WTC11 (cell line): ENCODE measurements around the gene SPNS1. TPM values are rescaled to one million over a fixed set of nuclear protein-coding genes. Genes with fewer than 3 reads are reported as not detected.

Experiments used
- ATAC-seq: fragments of 200-7000 bp; cut with Tn5 transposase; 2 replicates; pipeline ENCODE4 v1.10.0; 2021; ENCODE audit warnings: mild to moderate bottlenecking, moderate library complexity
- CTCF ChIA-PET: fragments of 300-600 bp; sonication (Branson Sonifier 250); formaldehyde crosslinking; loops from one replicate; lab custom pipeline; 2021; ENCODE audit warnings: antibody characterized with exemption; lab: Charles Lee
- POLR2A ChIA-PET: fragments of 350-600 bp; sonication (Branson Sonifier 250); formaldehyde crosslinking; loops from one replicate; lab custom pipeline; 2021; ENCODE audit warnings: antibody characterized with exemption; lab: Charles Lee
- DNase-seq: peaks from one replicate; pipeline ENCODE4 v3.0.0; 2021; ENCODE audit warnings: low spot score
- H3K27ac Mint-ChIP-seq: 2 replicates; pipeline ENCODE4 v1.8.0; 2021; ENCODE audit warnings: mixed read lengths
- H3K27me3 Mint-ChIP-seq: 2 replicates; pipeline ENCODE4 v1.8.0; 2021; ENCODE audit warnings: low read depth, mild to moderate bottlenecking, moderate library complexity, mixed read lengths
- H3K36me3 Mint-ChIP-seq: 2 replicates; pipeline ENCODE4 v1.8.0; 2021; ENCODE audit warnings: mixed read lengths
- H3K4me1 Mint-ChIP-seq: 2 replicates; pipeline ENCODE4 v1.8.0; 2022; ENCODE audit warnings: mixed read lengths
- H3K4me3 Mint-ChIP-seq: 2 replicates; pipeline ENCODE4 v1.8.0; 2021; ENCODE audit warnings: mild to moderate bottlenecking, moderate library complexity, mixed read lengths
- H3K9me3 Mint-ChIP-seq: 2 replicates; pipeline ENCODE4 v1.8.0; 2021; ENCODE audit warnings: mixed read lengths
- ATF1 ChIP-seq: sonication (generic); formaldehyde crosslinking; IDR thresholded peaks from 2 replicates; pipeline ENCODE4 v1.8.1; 2023; ENCODE audit warnings: mild to moderate bottlenecking, moderate library complexity, missing genetic modification reagents
- ATF2 ChIP-seq: sonication (generic); formaldehyde crosslinking; IDR thresholded peaks from 2 replicates; pipeline ENCODE4 v1.8.1; 2022; ENCODE audit warnings: low read depth, missing genetic modification reagents, borderline replicate concordance
- ATF6 ChIP-seq: sonication (generic); formaldehyde crosslinking; IDR thresholded peaks from 2 replicates; pipeline ENCODE4 v1.8.1; 2023; ENCODE audit warnings: mild to moderate bottlenecking, missing genetic modification reagents
- CBFB ChIP-seq: sonication (generic); formaldehyde crosslinking; IDR thresholded peaks from 2 replicates; pipeline ENCODE4 v1.8.1; 2022; ENCODE audit warnings: mild to moderate bottlenecking, low read depth, missing genetic modification reagents
- CREB1 ChIP-seq: sonication (generic); formaldehyde crosslinking; IDR thresholded peaks from 2 replicates; pipeline ENCODE4 v1.8.0; 2023; ENCODE audit warnings: mild to moderate bottlenecking, missing genetic modification reagents
- ESRRA ChIP-seq: sonication (generic); formaldehyde crosslinking; IDR thresholded peaks from 2 replicates; pipeline ENCODE4 v1.8.1; 2022; ENCODE audit warnings: mild to moderate bottlenecking, missing genetic modification reagents, borderline replicate concordance
- FOXJ3 ChIP-seq: sonication (generic); formaldehyde crosslinking; IDR thresholded peaks from 2 replicates; pipeline ENCODE4 v1.9.0; 2021; ENCODE audit warnings: missing genetic modification reagents, mild to moderate bottlenecking, borderline replicate concordance
- IRF2 ChIP-seq: sonication (generic); formaldehyde crosslinking; IDR thresholded peaks from 2 replicates; pipeline ENCODE4 v1.8.0; 2022; ENCODE audit warnings: low read depth, missing genetic modification reagents, borderline replicate concordance
- NFYB ChIP-seq: sonication (generic); formaldehyde crosslinking; conservative IDR thresholded peaks from 2 replicates; pipeline ENCODE4 v1.8.0; 2022; ENCODE audit warnings: low read depth, missing genetic modification reagents
- OVOL2 ChIP-seq: fragments of 250-450 bp; sonication (Bioruptor Pico); IDR thresholded peaks from 2 replicates; pipeline ENCODE4 v1.9.0; 2021; ENCODE audit warnings: mild to moderate bottlenecking, borderline replicate concordance
- PRRX2 ChIP-seq: fragments of 250-450 bp; sonication (Bioruptor Pico); IDR thresholded peaks from 2 replicates; pipeline ENCODE4 v1.8.0; 2021; ENCODE audit warnings: mild to moderate bottlenecking
- RORB ChIP-seq: fragments of 250-450 bp; sonication (Bioruptor Pico); IDR thresholded peaks from 2 replicates; pipeline ENCODE4 v1.9.0; 2021; ENCODE audit warnings: mild to moderate bottlenecking
- SMAD3 ChIP-seq: sonication (generic); formaldehyde crosslinking; IDR thresholded peaks from 2 replicates; pipeline ENCODE4 v1.8.0; 2022; ENCODE audit warnings: missing genetic modification reagents, mild to moderate bottlenecking, borderline replicate concordance
- SMAD4 ChIP-seq: sonication (generic); formaldehyde crosslinking; IDR thresholded peaks from 2 replicates; pipeline ENCODE4 v1.8.0; 2022; ENCODE audit warnings: mild to moderate bottlenecking, missing genetic modification reagents
- TCF7 ChIP-seq: sonication (generic); formaldehyde crosslinking; IDR thresholded peaks from 2 replicates; pipeline ENCODE4 v1.8.0; 2022; ENCODE audit warnings: mild to moderate bottlenecking, low read depth, missing genetic modification reagents, moderate library complexity
- TEAD4 ChIP-seq: sonication (generic); formaldehyde crosslinking; IDR thresholded peaks from 2 replicates; pipeline ENCODE4 v1.8.0; 2022; ENCODE audit warnings: mild to moderate bottlenecking, missing genetic modification reagents
- USF1 ChIP-seq: sonication (generic); formaldehyde crosslinking; IDR thresholded peaks from 2 replicates; pipeline ENCODE4 v1.8.0; 2022; ENCODE audit warnings: mild to moderate bottlenecking, missing genetic modification reagents
- ZNF232 ChIP-seq: sonication (generic); formaldehyde crosslinking; IDR thresholded peaks from 2 replicates; pipeline ENCODE4 v1.8.0; 2022; ENCODE audit warnings: mild to moderate bottlenecking, missing genetic modification reagents
- ZNF423 ChIP-seq: fragments of 250-450 bp; sonication (Bioruptor Pico); IDR thresholded peaks from 2 replicates; pipeline ENCODE4 v2.1.2; 2022; ENCODE audit warnings: mild to moderate bottlenecking, moderate library complexity
- ZNF425 ChIP-seq: fragments of 250-450 bp; sonication (Bioruptor Pico); conservative IDR thresholded peaks from 2 replicates; pipeline ENCODE4 v1.9.0; 2021; ENCODE audit warnings: mild to moderate bottlenecking
- total RNA-seq: library from RNA; stranded (reverse); gene quantifications from 3 replicates; pipeline ENCODE4 v1.2.3, GENCODE V29; 2021
- TF ChIP-seq, protein P1 (sequence below): sonication (generic); formaldehyde crosslinking; IDR thresholded peaks from 2 replicates; pipeline ENCODE4 v1.8.1; 2022; ENCODE audit warnings: mild to moderate bottlenecking, missing genetic modification reagents, moderate library complexity, borderline replicate concordance
- TF ChIP-seq, protein P2 (sequence below): sonication (generic); formaldehyde crosslinking; IDR thresholded peaks from 2 replicates; pipeline ENCODE4 v1.8.0; 2023; ENCODE audit warnings: missing genetic modification reagents
- TF ChIP-seq, protein P3 (sequence below): fragments of 250-450 bp; sonication (Bioruptor Pico); IDR thresholded peaks from 2 replicates; pipeline ENCODE4 v1.9.0; 2021; ENCODE audit warnings: moderate library complexity, mild to moderate bottlenecking, inconsistent platforms, borderline replicate concordance
- TF ChIP-seq, protein P4 (sequence below): fragments of 250-450 bp; sonication (Bioruptor Pico); IDR thresholded peaks from 2 replicates; pipeline ENCODE4 v1.9.0; 2021; ENCODE audit warnings: mild to moderate bottlenecking, borderline replicate concordance

SPNS1 gene
- total RNA-seq, 1 experiment from 2014 or later = 64.4 TPM

GRCh38 chr16:28982418-28982817 lies 7.8 kb downstream of the SPNS1 start:
- ChIA-PET POLR2A (no interaction called here), CTCF (interaction anchor here (0.6 kb wide), 1 partner anchor 9 kb away, joined by 3 read pairs; no protein-coding TSS in a partner anchor)
- DNase-seq (no peak), ATAC-seq (no peak)
- Mint-ChIP-seq H3K27me3 (no peaks in the 10 kb centered on the region), H3K27ac (no peak overlapping the region), H3K9me3 (peaks cover 9% of the 10 kb centered on the region), H3K4me3 (no peak overlapping the region), H3K36me3 (peaks cover 29% of the 10 kb centered on the region), H3K4me1 (no peaks in the 10 kb centered on the region)
- TF ChIP-seq ZNF425 (no peak), TCF7 (CRISPR knock-in tag) (no peak), OVOL2 (CRISPR knock-in tag) (no peak), ZNF423 (no peak), ATF1 (CRISPR knock-in tag) (no peak), RORB (CRISPR knock-in tag) (no peak), CBFB (no peak), ATF6 (CRISPR knock-in tag) (no peak), PRRX2 (CRISPR knock-in tag) (no peak), ZNF232 (CRISPR knock-in tag) (no peak), NFYB (CRISPR knock-in tag) (no peak), IRF2 (CRISPR knock-in tag) (no peak), SMAD4 (CRISPR knock-in tag) (no peak), ESRRA (CRISPR knock-in tag) (no peak)
- TF ChIP-seq, protein P1, sequence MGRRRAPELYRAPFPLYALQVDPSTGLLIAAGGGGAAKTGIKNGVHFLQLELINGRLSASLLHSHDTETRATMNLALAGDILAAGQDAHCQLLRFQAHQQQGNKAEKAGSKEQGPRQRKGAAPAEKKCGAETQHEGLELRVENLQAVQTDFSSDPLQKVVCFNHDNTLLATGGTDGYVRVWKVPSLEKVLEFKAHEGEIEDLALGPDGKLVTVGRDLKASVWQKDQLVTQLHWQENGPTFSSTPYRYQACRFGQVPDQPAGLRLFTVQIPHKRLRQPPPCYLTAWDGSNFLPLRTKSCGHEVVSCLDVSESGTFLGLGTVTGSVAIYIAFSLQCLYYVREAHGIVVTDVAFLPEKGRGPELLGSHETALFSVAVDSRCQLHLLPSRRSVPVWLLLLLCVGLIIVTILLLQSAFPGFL = no peak
- TF ChIP-seq, protein P2, sequence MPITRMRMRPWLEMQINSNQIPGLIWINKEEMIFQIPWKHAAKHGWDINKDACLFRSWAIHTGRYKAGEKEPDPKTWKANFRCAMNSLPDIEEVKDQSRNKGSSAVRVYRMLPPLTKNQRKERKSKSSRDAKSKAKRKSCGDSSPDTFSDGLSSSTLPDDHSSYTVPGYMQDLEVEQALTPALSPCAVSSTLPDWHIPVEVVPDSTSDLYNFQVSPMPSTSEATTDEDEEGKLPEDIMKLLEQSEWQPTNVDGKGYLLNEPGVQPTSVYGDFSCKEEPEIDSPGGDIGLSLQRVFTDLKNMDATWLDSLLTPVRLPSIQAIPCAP (CRISPR knock-in tag) = no peak

DNA sequence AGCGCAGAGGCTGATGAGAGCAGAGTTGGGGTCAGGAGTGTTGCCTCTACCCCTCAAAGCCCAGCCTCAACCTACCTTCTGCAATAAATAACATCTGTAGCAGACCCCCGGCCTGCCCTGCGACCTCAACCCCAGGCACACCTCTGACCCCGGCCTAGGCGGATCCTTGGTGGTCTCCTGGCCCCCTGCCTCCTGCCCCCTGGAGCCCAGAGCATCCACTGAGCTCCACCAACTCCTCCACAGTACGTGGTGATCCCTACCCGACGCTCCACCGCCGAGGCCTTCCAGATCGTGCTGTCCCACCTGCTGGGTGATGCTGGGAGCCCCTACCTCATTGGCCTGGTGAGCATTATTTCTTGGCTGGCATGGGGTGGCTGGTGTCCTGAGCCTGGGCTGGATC lies 8.4 kb downstream of the SPNS1 start:
- H3K9me3 Mint-ChIP-seq = peaks cover 11% of the 10 kb centered on the region
- peaks cover 31% of the 10 kb centered on the region for H3K36me3 Mint-ChIP-seq
- CTCF ChIA-PET = interaction anchor here (0.6 kb wide), 1 partner anchor 10 kb away, joined by 3 read pairs; no protein-coding TSS in a partner anchor
- H3K4me3 Mint-ChIP-seq = no peak overlapping the region
- POLR2A ChIA-PET = no interaction called here
- H3K27ac Mint-ChIP-seq = no peak overlapping the region
- H3K27me3 Mint-ChIP-seq = no peaks in the 10 kb centered on the region
- ATAC-seq (no peak), DNase-seq (no peak)
- H3K4me1 Mint-ChIP-seq = no peaks in the 10 kb centered on the region
- TF ChIP-seq, protein P3, sequence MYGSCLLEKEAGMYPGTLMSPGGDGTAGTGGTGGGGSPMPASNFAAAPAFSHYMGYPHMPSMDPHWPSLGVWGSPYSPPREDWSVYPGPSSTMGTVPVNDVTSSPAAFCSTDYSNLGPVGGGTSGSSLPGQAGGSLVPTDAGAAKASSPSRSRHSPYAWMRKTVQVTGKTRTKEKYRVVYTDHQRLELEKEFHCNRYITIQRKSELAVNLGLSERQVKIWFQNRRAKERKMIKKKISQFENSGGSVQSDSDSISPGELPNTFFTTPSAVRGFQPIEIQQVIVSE = no peak
- TF ChIP-seq SMAD3 (no peak), FOXJ3 (no peak), CREB1 (CRISPR knock-in tag) (no peak), USF1 (no peak), TEAD4 (CRISPR knock-in tag) (no peak), ATF2 (CRISPR knock-in tag) (no peak)
- TF ChIP-seq, protein P4, sequence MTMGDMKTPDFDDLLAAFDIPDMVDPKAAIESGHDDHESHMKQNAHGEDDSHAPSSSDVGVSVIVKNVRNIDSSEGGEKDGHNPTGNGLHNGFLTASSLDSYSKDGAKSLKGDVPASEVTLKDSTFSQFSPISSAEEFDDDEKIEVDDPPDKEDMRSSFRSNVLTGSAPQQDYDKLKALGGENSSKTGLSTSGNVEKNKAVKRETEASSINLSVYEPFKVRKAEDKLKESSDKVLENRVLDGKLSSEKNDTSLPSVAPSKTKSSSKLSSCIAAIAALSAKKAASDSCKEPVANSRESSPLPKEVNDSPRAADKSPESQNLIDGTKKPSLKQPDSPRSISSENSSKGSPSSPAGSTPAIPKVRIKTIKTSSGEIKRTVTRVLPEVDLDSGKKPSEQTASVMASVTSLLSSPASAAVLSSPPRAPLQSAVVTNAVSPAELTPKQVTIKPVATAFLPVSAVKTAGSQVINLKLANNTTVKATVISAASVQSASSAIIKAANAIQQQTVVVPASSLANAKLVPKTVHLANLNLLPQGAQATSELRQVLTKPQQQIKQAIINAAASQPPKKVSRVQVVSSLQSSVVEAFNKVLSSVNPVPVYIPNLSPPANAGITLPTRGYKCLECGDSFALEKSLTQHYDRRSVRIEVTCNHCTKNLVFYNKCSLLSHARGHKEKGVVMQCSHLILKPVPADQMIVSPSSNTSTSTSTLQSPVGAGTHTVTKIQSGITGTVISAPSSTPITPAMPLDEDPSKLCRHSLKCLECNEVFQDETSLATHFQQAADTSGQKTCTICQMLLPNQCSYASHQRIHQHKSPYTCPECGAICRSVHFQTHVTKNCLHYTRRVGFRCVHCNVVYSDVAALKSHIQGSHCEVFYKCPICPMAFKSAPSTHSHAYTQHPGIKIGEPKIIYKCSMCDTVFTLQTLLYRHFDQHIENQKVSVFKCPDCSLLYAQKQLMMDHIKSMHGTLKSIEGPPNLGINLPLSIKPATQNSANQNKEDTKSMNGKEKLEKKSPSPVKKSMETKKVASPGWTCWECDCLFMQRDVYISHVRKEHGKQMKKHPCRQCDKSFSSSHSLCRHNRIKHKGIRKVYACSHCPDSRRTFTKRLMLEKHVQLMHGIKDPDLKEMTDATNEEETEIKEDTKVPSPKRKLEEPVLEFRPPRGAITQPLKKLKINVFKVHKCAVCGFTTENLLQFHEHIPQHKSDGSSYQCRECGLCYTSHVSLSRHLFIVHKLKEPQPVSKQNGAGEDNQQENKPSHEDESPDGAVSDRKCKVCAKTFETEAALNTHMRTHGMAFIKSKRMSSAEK (CRISPR knock-in tag) = no peak
